Measurements from ENCODE around the gene TRPM2. TPM values are rescaled to one million over a fixed set of nuclear protein-coding genes. Genes with fewer than 3 reads are reported as not detected.

The TRPM2 gene
- total and polyA plus RNA-seq, 10 of the 15 experiments (the other 5 are each of a cell fraction or from before 2014, with no cell fraction given) = 0.03 to 9.1 (median 2.6) TPM

DNA sequence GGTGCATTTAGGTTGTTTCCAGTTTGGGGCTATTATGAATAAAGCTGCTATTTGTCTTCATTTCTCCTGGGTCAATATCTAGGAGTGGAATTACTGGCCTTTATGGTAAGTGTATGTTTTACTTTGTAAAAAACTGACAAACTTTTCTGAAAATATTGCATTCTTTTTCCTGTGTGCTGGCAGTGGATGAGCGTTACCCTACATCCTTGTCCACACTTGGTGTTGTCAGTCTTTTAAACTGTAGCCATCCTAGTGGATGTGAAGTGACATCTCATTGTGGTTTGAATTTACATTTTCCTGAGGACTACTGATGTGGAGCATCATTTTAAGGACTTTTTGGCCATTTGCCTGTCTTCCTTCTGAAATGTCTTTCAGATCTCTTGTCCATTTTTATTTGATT, 35.9 kb downstream of the TRPM2 start:
- H3K4me3 ChIP-seq = no peak overlapping the region
- no peak for FAIRE-seq
- 89% methylated on average over 1 of the region's 1 CpG for WGBS (ENCODE audit: insufficient coverage, insufficient replicate concordance, low lambda C conversion rate, missing lambda C conversion rate)

More for the DNA sequence above, 35.9 kb downstream of the TRPM2 start:
- ChIA-PET RAD21 (ENCODE audit: unreplicated experiment) (no interaction called here), CTCF (no interaction called here), SMC1A (ENCODE audit: uncharacterized antibody, unreplicated experiment) (no interaction called here), POLR2A (no interaction called here)
- no peak overlapping the region for H3K9ac ChIP-seq (ENCODE audit: control insufficient read depth, insufficient read depth, low read length)
- no peaks in the 10 kb centered on the region for H3K79me2 ChIP-seq (ENCODE audit: control insufficient read depth, insufficient read depth, low read length)
- H2AFZ ChIP-seq (ENCODE audit: control insufficient read depth, low read depth, low read length) = no peak overlapping the region
- H3K4me2 ChIP-seq (ENCODE audit: control insufficient read depth, insufficient read depth) = no peak overlapping the region
- intact Hi-C loops (cut with micrococcal nuclease; ENCODE audit: unreplicated experiment) = no loop called here
- no peak overlapping the region for H3K27ac ChIP-seq (ENCODE audit: control insufficient read depth, insufficient read depth)
- no peak for ATAC-seq
- no peaks in the 10 kb centered on the region for H3K36me3 ChIP-seq (ENCODE audit: control insufficient read depth in 2 of 2, insufficient read depth in 2 of 2, low read length in 1 of 2)
- H4K20me1 ChIP-seq (ENCODE audit: control insufficient read depth, insufficient read depth) = no peaks in the 10 kb centered on the region
- TF ChIP-seq STAT3 (IDR thresholded peaks at IDR 0.05; ENCODE audit: low read depth, low read length) (no peak), KLF5 (IDR thresholded peaks at IDR 0.05; ENCODE audit: partially characterized antibody) (no peak), POU2F2 (IDR thresholded peaks at IDR 0.05; ENCODE audit: borderline replicate concordance, low read depth, low read length) (no peak), KAT2A (conservative IDR thresholded peaks at IDR 0.05; ENCODE audit: control insufficient read depth, low read depth, low read length) (no peak), HCFC1 (IDR thresholded peaks at IDR 0.05; ENCODE audit: low read length) (no peak), NFYA (IDR thresholded peaks at IDR 0.05; ENCODE audit: borderline replicate concordance, low read depth, low read length) (no peak), EP300 (IDR thresholded peaks at IDR 0.05; ENCODE audit: borderline replicate concordance in 1 of 2, control insufficient read depth in 1 of 2, low read depth in 2 of 2, low read length in 2 of 2) (no peak), ZBED1 (IDR thresholded peaks at IDR 0.05; ENCODE audit: borderline replicate concordance) (no peak)
- TF ChIP-seq, protein P1, sequence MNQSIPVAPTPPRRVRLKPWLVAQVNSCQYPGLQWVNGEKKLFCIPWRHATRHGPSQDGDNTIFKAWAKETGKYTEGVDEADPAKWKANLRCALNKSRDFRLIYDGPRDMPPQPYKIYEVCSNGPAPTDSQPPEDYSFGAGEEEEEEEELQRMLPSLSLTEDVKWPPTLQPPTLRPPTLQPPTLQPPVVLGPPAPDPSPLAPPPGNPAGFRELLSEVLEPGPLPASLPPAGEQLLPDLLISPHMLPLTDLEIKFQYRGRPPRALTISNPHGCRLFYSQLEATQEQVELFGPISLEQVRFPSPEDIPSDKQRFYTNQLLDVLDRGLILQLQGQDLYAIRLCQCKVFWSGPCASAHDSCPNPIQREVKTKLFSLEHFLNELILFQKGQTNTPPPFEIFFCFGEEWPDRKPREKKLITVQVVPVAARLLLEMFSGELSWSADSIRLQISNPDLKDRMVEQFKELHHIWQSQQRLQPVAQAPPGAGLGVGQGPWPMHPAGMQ (IDR thresholded peaks at IDR 0.05; ENCODE audit: borderline replicate concordance) = no peak
- TF ChIP-seq, protein P2, sequence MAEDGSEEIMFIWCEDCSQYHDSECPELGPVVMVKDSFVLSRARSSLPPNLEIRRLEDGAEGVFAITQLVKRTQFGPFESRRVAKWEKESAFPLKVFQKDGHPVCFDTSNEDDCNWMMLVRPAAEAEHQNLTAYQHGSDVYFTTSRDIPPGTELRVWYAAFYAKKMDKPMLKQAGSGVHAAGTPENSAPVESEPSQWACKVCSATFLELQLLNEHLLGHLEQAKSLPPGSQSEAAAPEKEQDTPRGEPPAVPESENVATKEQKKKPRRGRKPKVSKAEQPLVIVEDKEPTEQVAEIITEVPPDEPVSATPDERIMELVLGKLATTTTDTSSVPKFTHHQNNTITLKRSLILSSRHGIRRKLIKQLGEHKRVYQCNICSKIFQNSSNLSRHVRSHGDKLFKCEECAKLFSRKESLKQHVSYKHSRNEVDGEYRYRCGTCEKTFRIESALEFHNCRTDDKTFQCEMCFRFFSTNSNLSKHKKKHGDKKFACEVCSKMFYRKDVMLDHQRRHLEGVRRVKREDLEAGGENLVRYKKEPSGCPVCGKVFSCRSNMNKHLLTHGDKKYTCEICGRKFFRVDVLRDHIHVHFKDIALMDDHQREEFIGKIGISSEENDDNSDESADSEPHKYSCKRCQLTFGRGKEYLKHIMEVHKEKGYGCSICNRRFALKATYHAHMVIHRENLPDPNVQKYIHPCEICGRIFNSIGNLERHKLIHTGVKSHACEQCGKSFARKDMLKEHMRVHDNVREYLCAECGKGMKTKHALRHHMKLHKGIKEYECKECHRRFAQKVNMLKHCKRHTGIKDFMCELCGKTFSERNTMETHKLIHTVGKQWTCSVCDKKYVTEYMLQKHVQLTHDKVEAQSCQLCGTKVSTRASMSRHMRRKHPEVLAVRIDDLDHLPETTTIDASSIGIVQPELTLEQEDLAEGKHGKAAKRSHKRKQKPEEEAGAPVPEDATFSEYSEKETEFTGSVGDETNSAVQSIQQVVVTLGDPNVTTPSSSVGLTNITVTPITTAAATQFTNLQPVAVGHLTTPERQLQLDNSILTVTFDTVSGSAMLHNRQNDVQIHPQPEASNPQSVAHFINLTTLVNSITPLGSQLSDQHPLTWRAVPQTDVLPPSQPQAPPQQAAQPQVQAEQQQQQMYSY (CRISPR knock-in tag; IDR thresholded peaks at IDR 0.05) = no peak
- TF ChIP-seq, protein P3, sequence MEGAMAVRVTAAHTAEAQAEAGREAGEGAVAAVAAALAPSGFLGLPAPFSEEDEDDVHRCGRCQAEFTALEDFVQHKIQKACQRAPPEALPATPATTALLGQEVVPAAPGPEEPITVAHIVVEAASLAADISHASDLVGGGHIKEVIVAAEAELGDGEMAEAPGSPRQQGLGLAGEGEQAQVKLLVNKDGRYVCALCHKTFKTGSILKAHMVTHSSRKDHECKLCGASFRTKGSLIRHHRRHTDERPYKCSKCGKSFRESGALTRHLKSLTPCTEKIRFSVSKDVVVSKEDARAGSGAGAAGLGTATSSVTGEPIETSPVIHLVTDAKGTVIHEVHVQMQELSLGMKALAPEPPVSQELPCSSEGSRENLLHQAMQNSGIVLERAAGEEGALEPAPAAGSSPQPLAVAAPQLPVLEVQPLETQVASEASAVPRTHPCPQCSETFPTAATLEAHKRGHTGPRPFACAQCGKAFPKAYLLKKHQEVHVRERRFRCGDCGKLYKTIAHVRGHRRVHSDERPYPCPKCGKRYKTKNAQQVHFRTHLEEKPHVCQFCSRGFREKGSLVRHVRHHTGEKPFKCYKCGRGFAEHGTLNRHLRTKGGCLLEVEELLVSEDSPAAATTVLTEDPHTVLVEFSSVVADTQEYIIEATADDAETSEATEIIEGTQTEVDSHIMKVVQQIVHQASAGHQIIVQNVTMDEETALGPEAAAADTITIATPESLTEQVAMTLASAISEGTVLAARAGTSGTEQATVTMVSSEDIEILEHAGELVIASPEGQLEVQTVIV (IDR thresholded peaks at IDR 0.05; ENCODE audit: borderline replicate concordance, partially characterized antibody) = no peak
- TF ChIP-seq, protein P4, sequence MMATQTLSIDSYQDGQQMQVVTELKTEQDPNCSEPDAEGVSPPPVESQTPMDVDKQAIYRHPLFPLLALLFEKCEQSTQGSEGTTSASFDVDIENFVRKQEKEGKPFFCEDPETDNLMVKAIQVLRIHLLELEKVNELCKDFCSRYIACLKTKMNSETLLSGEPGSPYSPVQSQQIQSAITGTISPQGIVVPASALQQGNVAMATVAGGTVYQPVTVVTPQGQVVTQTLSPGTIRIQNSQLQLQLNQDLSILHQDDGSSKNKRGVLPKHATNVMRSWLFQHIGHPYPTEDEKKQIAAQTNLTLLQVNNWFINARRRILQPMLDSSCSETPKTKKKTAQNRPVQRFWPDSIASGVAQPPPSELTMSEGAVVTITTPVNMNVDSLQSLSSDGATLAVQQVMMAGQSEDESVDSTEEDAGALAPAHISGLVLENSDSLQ (IDR thresholded peaks at IDR 0.05) = no peak
- in situ Hi-C loops (cut with MboI) = no loop called here
- H3K4me1 ChIP-seq (ENCODE audit: control insufficient read depth, insufficient read depth, low read length) = no peaks in the 10 kb centered on the region
- BruUV-seq (replicated peaks) = no TSS peak
- no peak for DNase-seq (ENCODE audit: low read depth, low spot score)
- no peaks in the 10 kb centered on the region for H3K27me3 ChIP-seq (replicated peaks in 1 of 2; ENCODE audit: control insufficient read depth in 2 of 2, insufficient read depth in 2 of 2, low read length in 1 of 2)
- no peaks in the 10 kb centered on the region; the same call in 2 of the 3 replicates for H3K9me3 ChIP-seq (replicated peaks; ENCODE audit: control insufficient read depth, insufficient read depth, low read length)
